Measurements from ENCODE around the gene NKAIN2. TPM values are rescaled to one million over a fixed set of nuclear protein-coding genes. Genes with fewer than 3 reads are reported as not detected.

The NKAIN2 gene
- total RNA-seq, 3 donors from 2014 or later (not counting 1 experiment from before 2014, with no cell fraction given) = 0.45 TPM; not detected in 2

GRCh38 chr6:124870611-124871459 lies 1067.2 kb downstream of the NKAIN2 start:
- intact Hi-C loops (cut with micrococcal nuclease) = loop anchor here (1.0 kb wide), 1 partner anchor 243 kb away; no protein-coding TSS in a partner anchor
- Mint-ChIP-seq H3K9me3 (no peaks in the 10 kb centered on the region), H3K4me3 (no peak overlapping the region), H3K27me3 (ENCODE audit: low read depth in 2 of 2) (peaks cover 7 to 10% of the 10 kb centered on the region in 2 donors), H3K36me3 (no peaks in the 10 kb centered on the region), H3K27ac (no peak overlapping the region), H3K4me1 (no peaks in the 10 kb centered on the region)
- WGBS (ENCODE audit: insufficient coverage) = no CpG with 5 or more reads among the region's 4 CpGs
- Histone ChIP-seq H3K4me1 (ENCODE audit: control insufficient read depth, insufficient read depth, low read length) (no peaks in the 10 kb centered on the region), H3K4me3 (ENCODE audit: low read length) (no peak overlapping the region), H3K27me3 (ENCODE audit: control insufficient read depth, insufficient read depth, low read length) (no peaks in the 10 kb centered on the region), H3K9me3 (ENCODE audit: control insufficient read depth, insufficient read depth, low read length) (no peaks in the 10 kb centered on the region), H3K27ac (ENCODE audit: low read length) (no peak overlapping the region), H3K36me3 (ENCODE audit: control insufficient read depth, insufficient read depth, low read length) (no peaks in the 10 kb centered on the region)
- peak in 1 of 2 donors; percentile 23 for DNase-seq
- no peak for ATAC-seq
- peak; percentile 55 for TF ChIP-seq CTCF (IDR thresholded peaks at IDR 0.05)

GRCh38 chr6:124872361-124873065 lies 1068.8 kb downstream of the NKAIN2 start:
- Histone ChIP-seq H3K36me3 (ENCODE audit: control insufficient read depth, insufficient read depth, low read length) (no peaks in the 10 kb centered on the region), H3K27me3 (ENCODE audit: control insufficient read depth, insufficient read depth, low read length) (no peaks in the 10 kb centered on the region), H3K27ac (ENCODE audit: low read length) (no peak overlapping the region), H3K4me1 (ENCODE audit: control insufficient read depth, insufficient read depth, low read length) (no peaks in the 10 kb centered on the region), H3K9me3 (ENCODE audit: control insufficient read depth, insufficient read depth, low read length) (no peaks in the 10 kb centered on the region), H3K4me3 (ENCODE audit: low read length) (no peak overlapping the region)
- H3K4me3 Mint-ChIP-seq = no peak overlapping the region
- no peak for ATAC-seq
- no peaks in the 10 kb centered on the region for H3K9me3 Mint-ChIP-seq
- TF ChIP-seq CTCF (IDR thresholded peaks at IDR 0.05) = no peak
- peaks cover 7 to 11% of the 10 kb centered on the region in 2 donors for H3K27me3 Mint-ChIP-seq (ENCODE audit: low read depth in 2 of 2)
- H3K4me1 Mint-ChIP-seq = no peaks in the 10 kb centered on the region
- H3K36me3 Mint-ChIP-seq = no peaks in the 10 kb centered on the region
- WGBS (ENCODE audit: insufficient coverage) = 62% methylated on average over 2 of the region's 4 CpGs
- intact Hi-C loops (cut with micrococcal nuclease) = no loop called here
- H3K27ac Mint-ChIP-seq = no peak overlapping the region
- DNase-seq = no peak

DNA sequence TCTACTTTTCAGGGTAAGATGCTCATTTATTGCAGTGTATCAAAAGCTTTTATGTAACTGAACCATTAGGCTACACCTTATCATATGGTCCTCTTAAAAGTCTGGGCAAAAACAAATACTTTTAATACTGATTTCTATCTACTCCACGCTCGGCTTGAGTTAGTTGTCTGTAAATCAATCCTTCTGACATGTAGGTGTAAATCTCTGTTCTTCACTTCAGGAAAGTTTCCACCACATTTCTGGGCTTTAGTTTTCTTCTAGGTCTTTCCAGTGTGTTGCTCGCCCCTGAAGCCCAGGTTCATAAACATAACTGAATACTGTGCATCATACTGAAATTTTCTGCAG lies 1069.4 kb downstream of the NKAIN2 start:
- Histone ChIP-seq H3K4me1 (ENCODE audit: control insufficient read depth, insufficient read depth, low read length) (no peaks in the 10 kb centered on the region), H3K9me3 (ENCODE audit: control insufficient read depth, insufficient read depth, low read length) (no peaks in the 10 kb centered on the region), H3K36me3 (ENCODE audit: control insufficient read depth, insufficient read depth, low read length) (no peaks in the 10 kb centered on the region), H3K27me3 (ENCODE audit: control insufficient read depth, insufficient read depth, low read length) (no peaks in the 10 kb centered on the region), H3K4me3 (ENCODE audit: low read length) (no peak overlapping the region), H3K27ac (ENCODE audit: low read length) (no peak overlapping the region)
- ATAC-seq (no peak), DNase-seq (no peak)
- no peaks in the 10 kb centered on the region for H3K4me1 Mint-ChIP-seq
- no peaks in the 10 kb centered on the region for H3K9me3 Mint-ChIP-seq
- peaks cover 9 to 13% of the 10 kb centered on the region in 2 donors for H3K27me3 Mint-ChIP-seq (ENCODE audit: low read depth in 2 of 2)
- no peak overlapping the region for H3K27ac Mint-ChIP-seq
- no peak overlapping the region for H3K4me3 Mint-ChIP-seq
- no peaks in the 10 kb centered on the region for H3K36me3 Mint-ChIP-seq
- intact Hi-C loops (cut with micrococcal nuclease) = no loop called here
- WGBS (ENCODE audit: insufficient coverage) = 89% methylated on average over 3 of the region's 3 CpGs
- no peak for TF ChIP-seq CTCF (IDR thresholded peaks at IDR 0.05)

Other genes starting within 250 kb of the NKAIN2 start
- not detected for gene TRDN, start 166.9 kb upstream of the NKAIN2 start, total RNA-seq